Right forelimb (tissue), 1 donor: ENCODE data around the gene SMARCC1.
"Not testable (repeated sequence)": the region's sequence is repeated elsewhere in the genome, so short reads cannot be mapped to it uniquely, and the experiment has no call there.

Experiments
- DNase-seq: peaks from one replicate; pipeline ENCODE4 v3.0.0-alpha.2; 2018

Gene SMARCC1

DNA sequence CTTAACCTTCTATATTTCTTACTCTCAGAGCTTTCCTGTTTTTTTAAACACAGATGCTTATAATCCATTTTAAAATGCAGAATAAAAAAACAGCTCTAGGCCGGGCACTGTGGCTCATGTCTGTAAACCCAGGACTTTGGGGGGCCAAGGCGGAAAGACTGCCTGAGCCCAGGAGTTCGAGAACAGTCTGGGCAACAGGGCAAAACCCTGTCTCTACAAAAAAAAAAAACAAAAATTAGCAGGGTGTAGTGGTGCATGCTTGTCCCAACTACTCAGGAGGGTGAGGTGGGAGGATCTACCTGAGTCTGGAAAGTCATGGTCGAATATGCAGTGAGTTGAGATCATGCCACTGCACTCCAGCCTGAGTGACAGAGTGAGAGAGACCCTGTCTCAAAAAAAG lies 15.5 kb downstream of the SMARCC1 start:
- no peak for DNase-seq

DNA sequence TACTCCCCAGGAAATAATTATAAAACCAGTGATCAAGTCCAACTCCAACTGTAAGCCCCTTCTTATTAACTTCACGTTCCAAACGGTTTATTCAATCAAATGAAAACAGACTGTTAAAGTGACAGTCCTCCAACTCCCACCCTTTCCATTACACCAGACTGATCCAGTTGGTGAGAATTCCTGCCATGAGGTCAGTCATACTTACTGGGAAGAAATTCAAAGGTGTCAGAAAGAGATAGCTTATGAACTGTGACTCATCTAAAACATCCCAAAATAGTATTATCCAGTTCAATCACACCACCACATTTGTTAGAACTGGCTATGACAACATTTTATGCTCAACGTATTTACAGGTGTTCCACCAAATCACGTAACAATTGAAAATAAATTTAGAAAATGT lies 19.5 kb downstream of the SMARCC1 start:
- DNase-seq = no peak

DNA sequence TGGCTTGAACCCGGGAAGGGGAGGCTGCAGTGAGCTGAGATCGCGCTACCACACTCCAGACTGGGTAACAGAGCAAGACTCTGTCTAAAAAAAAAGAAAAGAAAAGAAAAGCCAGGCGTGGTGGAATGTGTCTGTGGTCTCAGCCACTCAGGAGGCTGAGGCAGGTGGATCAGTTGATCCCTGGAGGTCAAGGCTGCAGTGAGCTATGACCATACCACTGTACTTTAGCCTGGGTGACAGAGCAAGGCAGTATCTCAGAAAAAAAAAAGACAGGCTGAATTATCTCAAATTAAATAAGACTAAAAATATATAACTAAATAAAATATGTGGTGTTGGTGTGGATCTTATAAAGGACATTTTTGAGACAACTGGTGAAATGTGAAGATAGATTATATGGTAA lies 20.6 kb downstream of the SMARCC1 start:
- DNase-seq = no peak

DNA sequence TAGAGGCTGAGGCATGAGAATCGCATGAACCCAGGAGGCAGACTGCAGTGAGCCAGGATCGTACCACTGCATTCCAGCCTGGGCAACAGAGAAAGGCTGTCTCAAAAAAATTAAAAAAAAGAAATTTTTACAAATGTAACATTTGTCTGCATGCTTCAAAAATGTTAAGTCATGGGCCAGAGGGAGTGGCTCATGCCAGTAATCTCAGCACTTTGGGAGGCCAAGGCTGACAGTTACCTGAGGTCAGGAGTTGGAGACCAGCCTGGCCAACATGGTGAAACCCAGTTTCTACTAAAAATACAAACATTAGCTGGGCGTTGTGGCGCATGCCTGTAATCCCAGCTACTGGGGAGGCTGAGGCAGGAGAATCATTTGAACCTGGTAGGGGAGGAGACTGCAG lies 21.5 kb downstream of the SMARCC1 start:
- DNase-seq = not testable (repeated sequence)

DNA sequence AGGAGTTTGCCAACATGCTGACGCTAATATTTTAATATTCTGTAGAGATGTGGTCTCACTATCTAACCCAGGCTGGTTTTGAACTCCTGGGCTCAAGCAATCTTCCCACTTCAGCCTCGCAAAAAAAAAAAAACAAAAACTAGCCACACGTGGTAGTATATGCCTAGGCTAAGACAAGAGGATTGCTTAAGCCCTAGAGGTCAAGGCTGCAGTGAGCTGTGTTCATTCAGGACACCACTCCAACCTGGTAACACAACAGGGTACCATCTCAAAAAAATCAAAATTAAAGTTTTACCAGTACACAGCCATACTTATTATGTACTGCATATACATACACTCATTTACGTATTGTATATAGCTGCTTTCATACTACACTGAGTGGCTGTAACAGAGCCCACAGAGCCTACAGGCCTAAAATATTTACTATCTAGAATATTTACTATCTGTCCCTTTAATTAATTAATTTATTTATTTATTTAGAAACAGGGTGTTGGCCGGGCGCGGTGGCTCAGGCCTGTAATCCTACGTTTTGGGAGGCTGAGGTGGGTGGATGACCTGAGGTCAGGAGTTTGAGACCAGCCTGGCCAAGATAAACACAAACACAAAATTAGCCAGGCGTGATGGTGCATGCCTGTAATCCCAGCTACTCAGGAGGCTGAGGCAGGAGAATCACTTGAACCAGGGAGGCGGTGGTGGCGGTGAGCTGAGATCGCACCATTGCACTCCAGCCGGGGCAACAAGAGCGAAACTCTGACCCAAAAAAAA lies 23.2 kb downstream of the SMARCC1 start:
- DNase-seq = no peak

DNA sequence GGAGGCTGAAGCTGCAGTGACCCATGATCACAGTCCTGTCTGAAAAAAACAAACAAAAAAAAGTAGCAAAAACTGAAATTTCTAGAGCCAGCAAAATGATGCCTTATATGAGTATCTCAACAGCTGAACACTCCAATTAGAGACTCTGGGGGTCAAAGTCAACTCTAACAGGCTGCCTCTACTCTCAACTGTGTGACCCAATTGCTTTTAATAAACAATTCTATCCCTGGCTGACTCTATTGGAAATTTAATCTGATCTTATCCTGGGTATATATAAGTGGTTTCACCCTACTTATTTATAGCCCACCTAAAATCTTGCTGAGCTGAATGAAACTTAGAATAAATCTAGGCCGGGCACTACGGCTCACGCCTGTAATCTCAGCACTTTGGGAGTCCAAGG lies 29.0 kb downstream of the SMARCC1 start:
- no peak for DNase-seq

DNA sequence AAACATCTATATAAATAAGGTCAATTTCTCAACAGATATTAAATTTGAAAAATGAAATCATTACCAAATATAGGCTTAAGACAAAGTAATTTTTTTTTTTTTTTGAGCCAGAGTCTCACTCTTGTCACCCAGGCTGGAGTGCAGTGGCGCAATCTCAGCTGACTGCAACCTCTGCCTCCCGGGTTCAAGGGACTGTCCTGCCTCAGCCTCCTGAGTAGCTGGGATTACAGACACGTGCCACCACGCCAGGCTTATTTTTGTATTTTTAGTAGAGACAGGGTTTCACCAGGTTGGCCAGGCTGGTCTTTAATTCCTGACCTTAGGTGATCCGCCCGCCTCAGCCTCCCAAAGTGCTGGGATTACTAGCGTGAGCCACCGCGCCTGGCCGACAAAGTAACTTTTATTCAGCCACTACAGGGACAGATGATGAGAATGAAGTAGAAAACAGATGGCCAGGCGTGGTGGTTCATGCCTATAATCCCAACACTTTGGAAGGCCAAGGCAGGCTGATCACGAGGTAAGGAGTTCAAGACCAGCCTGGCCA lies 30.8 kb downstream of the SMARCC1 start:
- not testable (repeated sequence) for DNase-seq

DNA sequence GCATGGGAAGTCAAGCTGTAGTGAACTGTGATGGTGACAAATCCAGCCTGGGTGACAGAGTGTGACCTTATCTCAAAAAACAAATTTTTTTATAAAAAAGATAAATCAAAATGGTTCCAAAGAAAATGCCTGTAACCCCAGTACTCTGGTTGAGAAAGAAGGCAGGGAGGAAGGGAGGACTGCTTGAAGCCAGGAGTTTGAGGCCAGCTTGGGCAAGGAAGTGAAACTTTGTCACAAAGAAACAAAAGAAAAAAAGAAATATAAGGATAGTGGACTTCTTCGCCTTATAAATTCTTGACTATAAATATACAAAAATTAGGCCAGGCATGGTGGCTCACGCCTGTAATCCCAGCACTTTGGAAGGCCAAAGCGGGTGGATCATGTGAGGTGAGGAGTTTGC lies 34.1 kb downstream of the SMARCC1 start:
- no peak for DNase-seq

DNA sequence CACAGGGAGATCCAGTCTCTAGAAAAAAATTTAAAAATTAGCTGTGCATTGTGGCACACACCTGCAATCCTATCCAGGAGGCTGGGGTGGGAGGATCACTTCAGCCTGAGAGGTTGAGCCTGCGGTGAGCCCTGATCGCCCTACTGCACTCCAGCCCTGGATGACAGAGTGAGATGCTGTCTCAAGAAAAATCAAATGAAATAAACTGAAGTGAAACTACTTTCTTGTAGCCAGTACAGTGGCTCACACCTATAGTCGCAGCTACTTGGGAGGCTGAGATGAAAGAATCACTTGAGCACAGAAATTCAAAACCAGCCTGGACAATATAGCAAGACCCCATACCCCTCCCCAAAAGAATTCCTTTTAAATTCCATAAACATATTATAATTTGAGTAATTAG lies 35.4 kb downstream of the SMARCC1 start:
- DNase-seq = no peak

DNA sequence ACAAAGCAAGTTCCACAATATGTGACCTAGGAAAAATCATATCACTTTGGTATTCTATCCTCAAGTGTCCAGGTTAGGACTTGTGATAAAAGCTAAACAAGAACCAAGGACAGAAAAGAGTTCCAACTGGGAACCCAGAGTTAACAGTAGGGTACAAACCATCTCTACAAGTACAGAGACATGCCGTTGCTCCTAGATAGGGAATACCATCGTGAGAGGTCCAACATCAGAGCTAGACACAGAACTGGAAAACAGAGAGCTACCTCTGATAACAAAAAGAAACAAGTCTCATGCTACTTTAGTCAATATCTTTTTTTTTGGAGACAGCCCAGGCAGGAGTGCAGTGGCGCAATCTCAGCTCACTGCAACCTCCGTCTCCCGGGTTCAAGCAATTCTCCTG lies 37.8 kb downstream of the SMARCC1 start:
- no peak for DNase-seq

DNA sequence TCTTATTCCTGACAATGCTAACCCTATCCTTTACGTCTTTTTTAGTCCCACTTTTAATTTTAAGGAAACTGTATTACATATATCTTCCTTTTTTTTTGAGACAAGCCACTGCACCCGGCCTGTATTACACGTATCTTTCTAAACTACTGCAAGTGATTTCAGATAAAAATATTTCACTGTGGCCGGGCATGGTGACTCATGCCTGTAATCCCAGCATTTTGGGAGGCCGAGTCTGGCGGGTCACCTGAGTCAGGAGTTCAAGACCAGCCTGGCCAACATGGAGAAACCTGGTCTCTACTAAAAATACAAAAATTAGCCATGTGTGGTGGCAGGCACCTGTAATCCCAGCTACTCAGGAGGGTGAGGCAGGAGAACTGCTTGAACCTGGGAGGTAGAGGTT lies 38.3 kb downstream of the SMARCC1 start:
- not testable (repeated sequence) for DNase-seq

DNA sequence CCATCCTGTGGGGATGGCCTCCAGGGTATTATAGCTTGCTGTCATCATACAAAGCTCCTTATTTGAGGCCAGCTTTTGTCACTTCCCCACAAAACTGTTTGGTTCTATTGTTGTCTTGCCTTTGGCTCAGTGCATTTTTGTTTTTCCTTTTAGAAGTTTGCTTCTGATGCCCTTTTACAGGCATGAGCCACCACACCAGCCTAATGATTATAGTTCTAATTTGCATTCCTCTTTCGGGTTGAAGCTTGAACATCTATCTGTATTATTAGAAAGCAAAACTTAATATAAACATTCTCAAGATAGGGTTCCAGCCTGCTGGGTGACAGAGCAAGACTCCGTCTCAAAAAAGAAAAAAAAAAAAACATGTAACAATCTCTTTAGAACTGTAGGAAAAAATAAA lies 39.8 kb downstream of the SMARCC1 start:
- DNase-seq = no peak

DNA sequence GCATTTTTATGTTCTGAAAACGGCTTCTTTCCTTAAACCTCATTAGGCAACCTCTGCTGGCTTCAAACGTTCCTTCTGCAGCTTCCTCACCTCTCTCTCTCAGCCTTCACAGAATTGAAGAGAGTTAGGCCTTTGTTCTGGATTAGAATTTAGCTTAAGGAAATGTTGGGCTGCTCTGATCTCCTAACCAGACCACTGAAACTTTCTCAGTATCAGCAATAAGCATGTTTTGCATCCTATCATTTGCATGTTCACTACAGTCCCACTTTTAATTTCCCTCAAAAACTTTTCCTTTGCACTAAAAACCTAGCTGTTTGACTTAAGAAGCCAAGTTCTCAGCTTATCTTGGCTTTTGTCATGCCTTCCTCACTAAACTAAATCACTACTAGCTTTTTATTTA lies 49.5 kb downstream of the SMARCC1 start:
- no peak for DNase-seq

DNA sequence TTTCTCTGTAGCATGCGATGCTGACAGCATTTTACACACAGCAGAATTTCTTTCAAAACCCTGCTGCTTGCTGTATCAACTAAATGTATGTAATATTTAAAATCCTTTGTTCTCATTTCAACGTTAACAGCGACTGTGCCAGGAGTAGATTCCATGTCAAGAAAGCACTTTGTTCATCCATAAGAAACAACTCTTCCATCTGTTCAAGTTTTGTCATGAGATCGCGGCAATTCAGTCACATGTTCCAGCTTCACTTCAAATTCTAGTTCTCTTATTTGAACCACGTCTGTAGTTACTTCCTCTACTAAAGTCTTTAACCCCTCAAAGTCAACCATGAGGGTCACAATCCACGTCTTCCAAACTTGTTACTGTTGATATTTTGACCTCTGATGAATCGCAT lies 50.6 kb downstream of the SMARCC1 start:
- no peak for DNase-seq

DNA sequence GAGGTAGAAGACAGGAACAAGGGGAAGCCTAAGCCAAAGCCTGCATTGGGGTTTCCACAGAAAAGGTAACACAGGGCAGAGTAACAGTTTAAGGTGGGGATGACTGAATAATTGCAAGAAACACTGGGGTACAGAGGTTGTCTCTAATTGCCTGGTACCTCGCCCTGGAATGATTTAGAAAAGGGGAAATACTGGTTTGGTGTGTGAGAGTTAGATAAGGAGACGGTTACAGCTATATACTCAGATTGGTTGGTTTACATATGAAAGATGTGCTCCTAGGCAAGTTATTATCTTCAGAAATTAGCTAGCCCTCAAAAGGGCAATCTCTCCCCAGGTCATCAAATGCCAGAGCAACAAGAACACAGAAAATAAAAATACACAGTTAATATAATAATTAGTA lies 58.8 kb downstream of the SMARCC1 start:
- no peak for DNase-seq

DNA sequence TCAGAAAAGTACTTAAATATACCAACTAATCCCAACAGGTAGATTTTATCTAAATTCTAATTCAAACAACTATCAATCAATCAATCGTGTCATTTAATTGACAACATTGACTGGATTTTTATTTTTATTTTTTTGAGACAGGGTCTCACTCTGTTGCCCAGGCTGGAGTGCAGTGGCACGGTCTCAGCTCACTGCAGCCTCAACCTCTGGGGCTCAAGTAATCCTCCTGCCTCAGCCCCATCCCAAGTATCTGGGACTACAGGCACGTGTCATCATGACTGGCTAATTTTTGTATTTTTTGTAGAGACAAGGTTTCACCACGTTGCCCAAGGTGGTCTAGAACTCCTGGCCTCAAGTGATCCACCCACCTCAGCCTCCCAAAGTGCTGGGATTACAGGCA lies 64.2 kb downstream of the SMARCC1 start:
- not testable (repeated sequence) for DNase-seq

DNA sequence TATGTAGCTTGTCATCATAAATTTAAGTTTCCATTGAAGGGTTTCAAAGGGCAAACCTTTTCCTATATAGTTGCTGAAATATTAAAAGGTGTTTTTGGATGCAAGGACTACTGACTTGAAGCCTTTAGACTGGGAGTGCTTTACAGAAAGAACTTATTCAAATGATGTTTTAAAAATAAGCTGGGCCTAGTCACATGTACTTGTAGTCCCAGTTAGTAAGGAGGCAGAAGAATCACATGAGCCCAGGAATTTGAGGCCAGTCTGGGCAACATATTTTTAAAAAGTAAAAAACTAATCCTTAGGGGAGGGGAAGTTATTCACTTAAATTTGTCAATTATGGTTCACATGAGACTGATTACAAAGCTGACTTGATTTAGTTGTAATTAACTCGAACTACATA lies 65.0 kb downstream of the SMARCC1 start:
- no peak for DNase-seq

DNA sequence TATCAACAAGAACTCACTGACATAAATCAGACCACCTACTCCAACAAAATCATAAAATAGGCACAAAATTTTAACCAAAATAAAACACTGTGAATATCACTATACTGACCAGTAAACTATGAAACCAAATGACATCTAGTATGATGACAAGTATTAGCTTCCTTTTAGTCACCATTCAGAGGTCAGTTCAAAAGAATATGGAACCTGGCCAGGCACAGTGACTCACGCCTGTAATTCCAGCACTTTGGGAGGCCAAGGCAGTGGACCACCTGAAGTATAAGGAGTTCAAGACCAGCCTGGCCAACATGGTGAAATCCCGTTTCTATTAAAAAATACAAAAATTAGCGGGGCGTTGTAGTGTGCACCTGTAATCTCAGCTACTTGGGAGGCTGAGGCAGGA lies 65.8 kb downstream of the SMARCC1 start:
- DNase-seq = no peak

DNA sequence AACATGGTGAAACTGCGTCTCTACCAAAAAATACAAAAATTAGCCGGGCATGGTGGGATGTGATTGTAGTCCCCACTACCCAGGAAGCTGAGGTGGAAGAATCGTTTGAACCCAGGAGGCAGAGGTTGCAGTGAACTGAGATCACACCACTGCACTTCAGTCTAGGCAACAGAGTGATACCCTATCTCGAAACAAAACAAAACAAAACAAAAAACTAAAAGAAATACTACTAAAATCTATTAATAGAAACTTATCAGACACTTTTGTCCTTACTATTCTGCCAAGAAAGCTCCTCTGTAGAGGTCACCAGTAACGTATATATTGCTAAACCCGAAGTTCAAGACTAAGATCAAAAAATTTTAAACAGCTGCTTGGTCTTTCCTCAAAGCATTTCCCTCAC lies 67.1 kb downstream of the SMARCC1 start:
- DNase-seq = no peak

DNA sequence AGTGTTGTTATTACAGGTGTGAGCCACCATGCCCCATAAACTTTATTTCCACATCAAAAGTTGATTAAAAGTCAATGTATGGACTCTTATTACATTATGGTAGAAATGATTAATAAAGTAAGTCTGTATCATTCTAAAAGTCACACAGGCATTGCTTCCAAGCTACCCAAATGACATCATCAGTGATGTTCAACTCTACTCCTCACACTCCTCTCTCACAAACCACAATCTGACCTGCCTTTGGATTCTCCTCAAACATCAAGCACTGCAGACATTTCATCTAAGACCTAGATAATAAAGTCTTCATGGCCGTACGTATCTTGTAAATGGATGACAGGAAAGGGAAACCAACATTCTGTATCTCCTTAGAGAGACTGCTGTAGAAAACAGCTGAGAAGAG lies 68.0 kb downstream of the SMARCC1 start:
- no peak for DNase-seq

DNA sequence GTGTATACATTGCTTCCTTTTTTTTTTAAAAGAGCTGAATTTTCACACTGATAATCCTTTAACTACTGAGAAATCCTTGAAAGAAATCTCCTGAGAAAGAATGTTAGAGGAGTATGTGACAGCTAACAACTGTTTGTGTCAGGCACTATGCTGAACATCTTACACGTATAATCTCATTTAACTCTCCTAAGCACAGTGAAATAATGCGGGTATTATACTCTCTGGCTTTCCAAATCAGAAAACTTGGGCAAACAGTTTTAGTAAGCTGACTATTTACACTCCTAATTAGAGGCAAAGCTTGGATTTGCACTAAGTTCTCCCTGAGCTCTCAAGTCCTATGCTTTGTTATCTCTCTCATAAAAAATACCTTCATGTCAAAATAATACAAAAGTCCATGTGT lies 69.3 kb downstream of the SMARCC1 start:
- DNase-seq = no peak

DNA sequence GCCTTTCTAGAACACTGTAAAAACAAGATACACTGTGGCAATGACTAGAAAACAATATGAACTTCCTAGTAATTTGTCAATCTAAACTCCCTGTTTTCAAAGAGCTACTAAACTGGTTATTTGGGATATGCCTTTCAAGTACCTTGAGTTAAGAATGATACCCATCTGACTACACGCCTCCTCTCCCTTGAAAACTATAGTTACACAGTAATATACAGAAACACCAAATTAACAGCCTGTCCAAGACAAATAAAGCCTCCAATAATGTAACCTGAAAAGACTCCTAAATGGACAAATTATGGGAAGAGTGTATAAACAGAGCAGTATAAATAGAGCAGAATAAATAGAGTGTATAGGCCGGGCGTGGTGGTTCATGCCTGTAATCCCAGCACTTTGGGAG lies 70.1 kb downstream of the SMARCC1 start:
- no peak for DNase-seq

DNA sequence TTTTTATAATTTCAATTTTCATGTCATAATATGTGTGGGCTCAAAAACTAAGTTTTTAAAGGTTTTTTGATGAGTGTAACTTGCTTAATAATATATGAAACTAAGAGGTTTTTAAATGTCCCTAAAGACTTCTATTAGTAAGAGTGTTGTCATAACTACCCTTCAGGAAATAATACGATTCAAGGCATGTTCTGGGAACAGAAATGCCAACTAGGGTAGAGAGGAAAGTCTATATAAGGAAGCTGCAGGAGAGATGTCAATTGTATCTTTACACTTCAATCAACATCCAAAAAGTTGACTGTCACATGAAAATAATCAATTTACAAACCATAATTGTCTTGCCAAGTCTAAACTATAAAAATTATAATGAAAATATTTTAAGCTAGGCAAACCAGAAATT lies 76.3 kb downstream of the SMARCC1 start:
- DNase-seq = no peak

DNA sequence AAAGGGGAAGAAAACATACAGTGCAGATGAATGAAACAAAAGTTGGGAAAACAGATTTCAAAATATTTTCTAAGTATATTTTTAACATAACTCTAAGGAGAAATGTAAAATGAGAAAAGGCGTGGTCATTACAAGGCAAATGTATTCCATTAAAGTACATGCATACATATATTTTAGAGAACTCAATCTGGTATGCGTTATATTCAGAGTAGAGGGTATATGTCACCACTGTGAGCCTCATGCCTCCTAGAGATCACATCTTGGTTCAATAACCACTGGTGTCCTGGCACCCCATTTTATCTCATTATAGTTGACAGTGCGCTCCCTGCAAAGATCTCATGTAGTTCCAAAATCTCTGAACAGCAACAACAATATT lies 77.5 kb downstream of the SMARCC1 start:
- no peak for DNase-seq

DNA sequence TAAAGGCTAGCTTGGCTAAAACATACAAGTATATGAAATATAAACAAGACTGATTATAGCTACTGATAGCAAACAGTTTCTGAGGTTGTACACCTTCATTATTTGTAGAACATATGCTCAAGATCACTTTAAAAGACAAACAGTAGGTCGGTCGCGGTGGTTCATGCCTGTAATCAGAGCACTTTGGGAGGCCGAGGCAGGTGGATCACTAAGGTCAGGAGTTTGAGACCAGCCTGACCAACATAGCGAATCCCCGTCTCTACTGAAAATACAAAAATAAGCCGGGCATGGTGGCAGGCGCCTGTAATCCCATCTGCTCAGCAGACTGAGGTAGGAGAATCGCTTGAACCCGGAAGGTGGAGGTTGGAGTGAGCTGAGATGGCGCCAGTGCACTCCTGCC lies 80.3 kb downstream of the SMARCC1 start:
- DNase-seq = no peak
